Measurements from ENCODE around the gene BAK1.
A peak's percentile ranks its signal among the peaks of the same experiment; 100 is the strongest.
"Not testable (repeated sequence)": the region's sequence is repeated elsewhere in the genome, so short reads cannot be mapped to it uniquely, and the experiment has no call there.

BAK1 gene

GRCh38 chr6:33557376-33557775 is 22.7 kb downstream of the BAK1 start:
- Mint-ChIP-seq H3K27ac (peak overlapping the region; percentile 67), H3K4me1 (peaks cover 8% of the 10 kb centered on the region), H3K9me3 (no peaks in the 10 kb centered on the region), H3K4me3 (no peak overlapping the region), H3K36me3 (no peaks in the 10 kb centered on the region)
- no peak for ATAC-seq
- no peak for DNase-seq (ENCODE audit: low spot score in 2 of 2)

GRCh38 chr6:33552883-33553282 is 27.2 kb downstream of the BAK1 start:
- DNase-seq (ENCODE audit: low spot score in 2 of 2); H3K27ac Mint-ChIP-seq; H3K9me3 Mint-ChIP-seq; H3K4me3 Mint-ChIP-seq; H3K36me3 Mint-ChIP-seq; ATAC-seq: not testable (repeated sequence)
- H3K4me1 Mint-ChIP-seq: peaks cover 23% of the 10 kb centered on the region

- H3K4me1 Mint-ChIP-seq: peaks cover 26% of the 10 kb centered on the region
- no peak for ATAC-seq
- no peak overlapping the region for H3K4me3 Mint-ChIP-seq
- no peaks in the 10 kb centered on the region for H3K9me3 Mint-ChIP-seq
- no peak overlapping the region for H3K27ac Mint-ChIP-seq
- H3K36me3 Mint-ChIP-seq: no peaks in the 10 kb centered on the region
- no peak for DNase-seq (ENCODE audit: low spot score in 2 of 2)
Measured at GRCh38 chr6:33552252-33552651, 27.8 kb downstream of the BAK1 start.

- DNase-seq (ENCODE audit: low spot score in 2 of 2) (no peak), ATAC-seq (no peak)
- Mint-ChIP-seq H3K9me3 (no peaks in the 10 kb centered on the region), H3K4me1 (peaks cover 20% of the 10 kb centered on the region), H3K4me3 (no peak overlapping the region), H3K36me3 (no peaks in the 10 kb centered on the region), H3K27ac (no peak overlapping the region)
Measured at GRCh38 chr6:33551538-33551937, 28.5 kb downstream of the BAK1 start.

GRCh38 chr6:33549896-33550295 is 30.2 kb downstream of the BAK1 start:
- H3K36me3 Mint-ChIP-seq: no peaks in the 10 kb centered on the region
- no peak overlapping the region for H3K27ac Mint-ChIP-seq
- ATAC-seq (no peak), DNase-seq (ENCODE audit: low spot score in 2 of 2) (no peak)
- H3K4me1 Mint-ChIP-seq: peaks cover 20% of the 10 kb centered on the region
- no peaks in the 10 kb centered on the region for H3K9me3 Mint-ChIP-seq
- no peak overlapping the region for H3K4me3 Mint-ChIP-seq

- Mint-ChIP-seq H3K9me3 (no peaks in the 10 kb centered on the region), H3K4me1 (peaks cover 20% of the 10 kb centered on the region), H3K27ac (no peak overlapping the region), H3K36me3 (no peaks in the 10 kb centered on the region), H3K4me3 (no peak overlapping the region)
- no peak for ATAC-seq
- no peak for DNase-seq (ENCODE audit: low spot score in 2 of 2)
Measured at GRCh38 chr6:33549196-33549595, 30.9 kb downstream of the BAK1 start.

- Mint-ChIP-seq H3K36me3 (no peaks in the 10 kb centered on the region), H3K27ac (peak overlapping the region; percentile 49), H3K4me3 (peak overlapping the region; percentile 25), H3K4me1 (peaks cover 20% of the 10 kb centered on the region), H3K9me3 (no peaks in the 10 kb centered on the region)
- ATAC-seq (no peak), DNase-seq (ENCODE audit: low spot score in 2 of 2) (no peak)
Measured at GRCh38 chr6:33547499-33547898, 32.6 kb downstream of the BAK1 start.

GRCh38 chr6:33546766-33547165 is 33.3 kb downstream of the BAK1 start:
- Mint-ChIP-seq H3K9me3 (no peaks in the 10 kb centered on the region), H3K27ac (no peak overlapping the region), H3K4me3 (no peak overlapping the region)

GRCh38 chr6:33545292-33545691 is 34.8 kb downstream of the BAK1 start:
- peaks cover 20% of the 10 kb centered on the region for H3K4me1 Mint-ChIP-seq
- H3K4me3 Mint-ChIP-seq; ATAC-seq; H3K36me3 Mint-ChIP-seq; H3K27ac Mint-ChIP-seq; H3K9me3 Mint-ChIP-seq; DNase-seq (ENCODE audit: low spot score in 2 of 2): not testable (repeated sequence)

More at GRCh38 chr6:33546766-33547165, 33.3 kb downstream of the BAK1 start:
- Mint-ChIP-seq H3K4me1 (peaks cover 20% of the 10 kb centered on the region), H3K36me3 (no peaks in the 10 kb centered on the region)
- ATAC-seq (no peak), DNase-seq (ENCODE audit: low spot score in 2 of 2) (no peak)

- H3K27ac Mint-ChIP-seq: no peak overlapping the region
- no peak overlapping the region for H3K4me3 Mint-ChIP-seq
- H3K9me3 Mint-ChIP-seq: no peaks in the 10 kb centered on the region
- ATAC-seq: no peak
- H3K4me1 Mint-ChIP-seq: peaks cover 7% of the 10 kb centered on the region
- no peak for DNase-seq (ENCODE audit: low spot score in 2 of 2)
- no peaks in the 10 kb centered on the region for H3K36me3 Mint-ChIP-seq
Measured at GRCh38 chr6:33543116-33543515, 37.0 kb downstream of the BAK1 start.

GRCh38 chr6:33540768-33541167 is 39.3 kb downstream of the BAK1 start:
- H3K4me3 Mint-ChIP-seq: no peak overlapping the region
- H3K27ac Mint-ChIP-seq: no peak overlapping the region
- H3K4me1 Mint-ChIP-seq: peaks cover under 1% of the 10 kb centered on the region
- ATAC-seq: no peak
- no peaks in the 10 kb centered on the region for H3K9me3 Mint-ChIP-seq
- no peak for DNase-seq (ENCODE audit: low spot score in 2 of 2)
- no peaks in the 10 kb centered on the region for H3K36me3 Mint-ChIP-seq

GRCh38 chr6:33534702-33535101 is 45.4 kb downstream of the BAK1 start:
- ATAC-seq (no peak), DNase-seq (ENCODE audit: low spot score in 2 of 2) (no peak)
- H3K4me1 Mint-ChIP-seq: peaks cover 23% of the 10 kb centered on the region
- no peaks in the 10 kb centered on the region for H3K9me3 Mint-ChIP-seq
- no peaks in the 10 kb centered on the region for H3K36me3 Mint-ChIP-seq
- peak overlapping the region; percentile 77 for H3K4me3 Mint-ChIP-seq
- no peak overlapping the region for H3K27ac Mint-ChIP-seq

- H3K27ac Mint-ChIP-seq: peak overlapping the region; percentile 92
- H3K4me3 Mint-ChIP-seq: peak overlapping the region; percentile 77
- peaks cover 23% of the 10 kb centered on the region for H3K4me1 Mint-ChIP-seq
- H3K36me3 Mint-ChIP-seq, H3K9me3 Mint-ChIP-seq: not testable (repeated sequence)
- DNase-seq (ENCODE audit: low spot score in 2 of 2): peak; percentile 17 to 81
- peak; percentile 84 for ATAC-seq
Measured at GRCh38 chr6:33533163-33533869, 46.8 kb downstream of the BAK1 start.

GRCh38 chr6:33532431-33532830 is 47.6 kb downstream of the BAK1 start:
- not testable (repeated sequence) for H3K9me3 Mint-ChIP-seq; H3K36me3 Mint-ChIP-seq; H3K27ac Mint-ChIP-seq; H3K4me3 Mint-ChIP-seq; ATAC-seq; DNase-seq (ENCODE audit: low spot score in 2 of 2)
- peaks cover 23% of the 10 kb centered on the region for H3K4me1 Mint-ChIP-seq

- H3K4me1 Mint-ChIP-seq: peaks cover 21% of the 10 kb centered on the region
- H3K9me3 Mint-ChIP-seq; H3K36me3 Mint-ChIP-seq; H3K4me3 Mint-ChIP-seq; ATAC-seq; DNase-seq (ENCODE audit: low spot score in 2 of 2); H3K27ac Mint-ChIP-seq: not testable (repeated sequence)
Measured at GRCh38 chr6:33530617-33531016, 49.5 kb downstream of the BAK1 start.
